ENCODE data around the gene GRM3. TPM values are rescaled to one million over a fixed set of nuclear protein-coding genes. Genes with fewer than 3 reads are reported as not detected.

Gene GRM3
- total and polyA plus RNA-seq, 2 of the 8 experiments (the other 6 are each of a cell fraction or from before 2014, with no cell fraction given) = 3.1 to 4.2 TPM

- 0 out of 4 replicates have a peak, but pooled peaks of 1 of the 2 experiments have one; percentile 6 for TF ChIP-seq RAD21 (IDR thresholded peaks at IDR 0.05 in 1 of 2, conservative IDR thresholded peaks at IDR 0.05 in 1 of 2; ENCODE audit: low read depth in 2 of 2, low read length in 2 of 2)
- no peak for TF ChIP-seq RFX5 (IDR thresholded peaks at IDR 0.05; ENCODE audit: borderline replicate concordance, low read depth, low read length)
These were observed 267.9 kb downstream of the GRM3 start (continued) for GRCh38 chr7:86911659-86912058.

Measured in H1 (cell line).